T47D (cell line): ENCODE measurements around the gene LYRM1.
A peak's percentile ranks its signal among the peaks of the same experiment; 100 is the strongest.
"Not testable (repeated sequence)": the region's sequence is repeated elsewhere in the genome, so short reads cannot be mapped to it uniquely, and the experiment has no call there.

Experiments used
- DNase-seq, 2 experiments: peaks; one replicate each; pipeline versions ENCODE4 v3.0.0 to v3.0.0-alpha.2; 2011 to 2012; ENCODE audit warnings: low read depth in 1 of 2, low spot score in 1 of 2
- JUND ChIP-seq: IDR thresholded peaks from 2 replicates; pipeline ENCODE4 v1.6.1; 2012; ENCODE audit warnings: low read depth
- in situ Hi-C: cut with HindIII; loops from 2 replicates; pipeline ENCODE4 v1.10.0; 2016; ENCODE audit warnings: low sequenced_read_pairs, low pct_unique_long_range_greater_than_20kb

The LYRM1 gene

GRCh38 chr16:20900299-20901067 lies at the start of gene LYRM1, which contains the start of gene DCUN1D3:
LYRM1 (plus strand) TSS chr16:20900771; CDS start chr16:20915556, 14,785 bp downstream.
DCUN1D3 (minus strand) TSS chr16:20900358; CDS start chr16:20862538, 37,820 bp downstream.
- DNase-seq: peak; percentile 97 to 99
- TF ChIP-seq JUND: no peak
- in situ Hi-C loops: no loop called here

- DNase-seq: no peak
- in situ Hi-C loops: no loop called here
- TF ChIP-seq JUND: no peak
Observed at GRCh38 chr16:20850981-20851380, 49.6 kb upstream of the LYRM1 start.

- in situ Hi-C loops: no loop called here
- TF ChIP-seq JUND: no peak
- peak; percentile 36 to 86 for DNase-seq
Observed at GRCh38 chr16:20851601-20852000, 49.0 kb upstream of the LYRM1 start.

- in situ Hi-C loops: no loop called here
- no peak for DNase-seq
Observed at GRCh38 chr16:20853143-20853542, 47.4 kb upstream of the LYRM1 start.

GRCh38 chr16:20853981-20854620 lies 46.5 kb upstream of the LYRM1 start:
- no peak for TF ChIP-seq JUND
- in situ Hi-C loops: no loop called here
- no peak for DNase-seq

More at GRCh38 chr16:20853143-20853542, 47.4 kb upstream of the LYRM1 start:
- no peak for TF ChIP-seq JUND

GRCh38 chr16:20854963-20855362 lies 45.6 kb upstream of the LYRM1 start:
- no peak for DNase-seq
- no peak for TF ChIP-seq JUND
- in situ Hi-C loops: no loop called here

- in situ Hi-C loops: no loop called here
- no peak for DNase-seq
- TF ChIP-seq JUND: no peak
Observed at GRCh38 chr16:20857281-20857680, 43.3 kb upstream of the LYRM1 start.

- no peak for DNase-seq
- no peak for TF ChIP-seq JUND
- in situ Hi-C loops: no loop called here
Observed at GRCh38 chr16:20859229-20859628, 41.3 kb upstream of the LYRM1 start.

- TF ChIP-seq JUND: no peak
- in situ Hi-C loops: no loop called here
- no peak for DNase-seq
Observed at GRCh38 chr16:20859699-20860098, 40.9 kb upstream of the LYRM1 start.

GRCh38 chr16:20860361-20860760 lies 40.2 kb upstream of the LYRM1 start:
- in situ Hi-C loops: no loop called here
- DNase-seq: no peak
- no peak for TF ChIP-seq JUND

GRCh38 chr16:20860995-20861394 lies 39.6 kb upstream of the LYRM1 start:
- DNase-seq, in situ Hi-C loops: not testable (repeated sequence)

- TF ChIP-seq JUND: no peak
- in situ Hi-C loops: no loop called here
- no peak for DNase-seq
Observed at GRCh38 chr16:20862162-20862960, 38.2 kb upstream of the LYRM1 start.

GRCh38 chr16:20864376-20864775 lies 36.2 kb upstream of the LYRM1 start:
- DNase-seq, in situ Hi-C loops: not testable (repeated sequence)
